Measurements from ENCODE around the gene PIK3C2G. TPM values are rescaled to one million over a fixed set of nuclear protein-coding genes. Genes with fewer than 3 reads are reported as not detected.

PIK3C2G gene
- total and polyA plus RNA-seq, 2 of the 13 experiments (the other 11 are each of a cell fraction or from before 2014, with no cell fraction given), result not detected

- TF ChIP-seq FOXO4 (CRISPR knock-in tag; conservative IDR thresholded peaks at IDR 0.05) (no peak), ZNF138 (CRISPR knock-in tag; IDR thresholded peaks at IDR 0.05; ENCODE audit: low read depth) (no peak)
These were observed 35.6 kb downstream of the PIK3C2G start (continued) for GRCh38 chr12:18296909-18297280.

- ATAC-seq (no peak), FAIRE-seq (no peak), DNase-seq (ENCODE audit: low spot score) (no peak)
- no peaks in the 10 kb centered on the region for H3K4me1 ChIP-seq (ENCODE audit: insufficient read depth, low read length)
- no TSS peak for BruUV-seq (replicated peaks)
- H3K27ac ChIP-seq (ENCODE audit: extremely low read length, insufficient read depth, low read length), result no peak overlapping the region
- no peaks in the 10 kb centered on the region; a peak in 1 of 5 replicates for H3K27me3 ChIP-seq (ENCODE audit: control insufficient read depth in 1 of 2, insufficient read depth in 2 of 2, low read length in 2 of 2)
- H2AFZ ChIP-seq (ENCODE audit: low read length), result no peak overlapping the region
- in situ Hi-C loops (cut with HindIII; ENCODE audit: extremely low pct_ligation_motif_present, low pct_unique_long_range_greater_than_20kb), result no loop called here
- H4K20me1 ChIP-seq (ENCODE audit: insufficient read depth, low read length), result no peaks in the 10 kb centered on the region
- ChIA-PET CTCF (ENCODE audit: low intra/inter-chr PET ratio, low total read pairs) (no interaction called here), POLR2A (no interaction called here)
- H3K4me3 ChIP-seq (replicated peaks in 1 of 3; ENCODE audit: insufficient read depth in 1 of 3, low read depth in 2 of 3, low read length in 3 of 3), result no peak overlapping the region
- no peaks in the 10 kb centered on the region for H3K36me3 ChIP-seq (replicated peaks in 1 of 2; ENCODE audit: control insufficient read depth in 1 of 2, insufficient read depth in 2 of 2, low read length in 2 of 2)
- no peak for TF ChIP-seq PTBP1 (IDR thresholded peaks at IDR 0.05; ENCODE audit: low read depth, low read length, poor library complexity, severe bottlenecking)
- H3K9me3 ChIP-seq (ENCODE audit: low read length), result peaks cover 19% of the 10 kb centered on the region; the same call in 1 of the 2 replicates
- H3K4me2 ChIP-seq (ENCODE audit: low read depth, low read length), result no peak overlapping the region
- intact Hi-C loops (cut with micrococcal nuclease; ENCODE audit: unreplicated experiment), result no loop called here
- H3K79me2 ChIP-seq (ENCODE audit: insufficient read depth, low read length), result no peaks in the 10 kb centered on the region
- H3K9ac ChIP-seq (ENCODE audit: insufficient read depth, low read depth, low read length), result no peak overlapping the region
- WGBS (ENCODE audit: low lambda C conversion rate), result 36% methylated on average over 1 of the region's 1 CpG
These were observed 36.6 kb downstream of the PIK3C2G start for GRCh38 chr12:18297902-18298301.

GRCh38 chr12:18302809-18303430, 41.6 kb downstream of the PIK3C2G start:
- 31% methylated on average over 3 of the region's 5 CpGs for WGBS (ENCODE audit: low lambda C conversion rate)
- ATAC-seq, result no peak
- POLR2A ChIA-PET, result no interaction called here
- TF ChIP-seq ZBTB3 (CRISPR knock-in tag; IDR thresholded peaks at IDR 0.05; ENCODE audit: borderline replicate concordance, low read depth), result no peak
- H3K4me1 ChIP-seq (ENCODE audit: insufficient read depth, low read length), result no peaks in the 10 kb centered on the region
- in situ Hi-C loops (cut with HindIII; ENCODE audit: extremely low pct_ligation_motif_present, low pct_unique_long_range_greater_than_20kb) (no loop called here), intact Hi-C loops (cut with micrococcal nuclease; ENCODE audit: unreplicated experiment) (no loop called here)
- no peak overlapping the region for H2AFZ ChIP-seq (ENCODE audit: low read length)
- no peak overlapping the region for H3K27ac ChIP-seq (ENCODE audit: extremely low read length, insufficient read depth, low read length)
- H3K79me2 ChIP-seq (ENCODE audit: insufficient read depth, low read length), result no peaks in the 10 kb centered on the region
- no peak overlapping the region for H3K9ac ChIP-seq (ENCODE audit: insufficient read depth, low read depth, low read length)
- CTCF ChIA-PET (ENCODE audit: low intra/inter-chr PET ratio, low total read pairs), result no interaction called here
- H3K9me3 ChIP-seq (ENCODE audit: low read length), result peaks cover 19% of the 10 kb centered on the region; the same call in 1 of the 2 replicates
- H3K4me3 ChIP-seq (replicated peaks in 1 of 3; ENCODE audit: insufficient read depth in 1 of 3, low read depth in 2 of 3, low read length in 3 of 3), result no peak overlapping the region
- FAIRE-seq, result no peak
- no peaks in the 10 kb centered on the region for H3K27me3 ChIP-seq (ENCODE audit: control insufficient read depth in 1 of 2, insufficient read depth in 2 of 2, low read length in 2 of 2)
- no TSS peak for BruUV-seq (replicated peaks)
- no peak for DNase-seq (ENCODE audit: low spot score)
- no peaks in the 10 kb centered on the region for H4K20me1 ChIP-seq (ENCODE audit: insufficient read depth, low read length)
- H3K4me2 ChIP-seq (ENCODE audit: low read depth, low read length), result no peak overlapping the region
- H3K36me3 ChIP-seq (replicated peaks in 1 of 2; ENCODE audit: control insufficient read depth in 1 of 2, insufficient read depth in 2 of 2, low read length in 2 of 2), result no peaks in the 10 kb centered on the region
